ENCODE results near the gene STK33. TPM values are rescaled to one million over a fixed set of nuclear protein-coding genes. Genes with fewer than 3 reads are reported as not detected.

STK33 gene
- 0.52 and 1.1 TPM in 2 replicates for total RNA-seq

DNA sequence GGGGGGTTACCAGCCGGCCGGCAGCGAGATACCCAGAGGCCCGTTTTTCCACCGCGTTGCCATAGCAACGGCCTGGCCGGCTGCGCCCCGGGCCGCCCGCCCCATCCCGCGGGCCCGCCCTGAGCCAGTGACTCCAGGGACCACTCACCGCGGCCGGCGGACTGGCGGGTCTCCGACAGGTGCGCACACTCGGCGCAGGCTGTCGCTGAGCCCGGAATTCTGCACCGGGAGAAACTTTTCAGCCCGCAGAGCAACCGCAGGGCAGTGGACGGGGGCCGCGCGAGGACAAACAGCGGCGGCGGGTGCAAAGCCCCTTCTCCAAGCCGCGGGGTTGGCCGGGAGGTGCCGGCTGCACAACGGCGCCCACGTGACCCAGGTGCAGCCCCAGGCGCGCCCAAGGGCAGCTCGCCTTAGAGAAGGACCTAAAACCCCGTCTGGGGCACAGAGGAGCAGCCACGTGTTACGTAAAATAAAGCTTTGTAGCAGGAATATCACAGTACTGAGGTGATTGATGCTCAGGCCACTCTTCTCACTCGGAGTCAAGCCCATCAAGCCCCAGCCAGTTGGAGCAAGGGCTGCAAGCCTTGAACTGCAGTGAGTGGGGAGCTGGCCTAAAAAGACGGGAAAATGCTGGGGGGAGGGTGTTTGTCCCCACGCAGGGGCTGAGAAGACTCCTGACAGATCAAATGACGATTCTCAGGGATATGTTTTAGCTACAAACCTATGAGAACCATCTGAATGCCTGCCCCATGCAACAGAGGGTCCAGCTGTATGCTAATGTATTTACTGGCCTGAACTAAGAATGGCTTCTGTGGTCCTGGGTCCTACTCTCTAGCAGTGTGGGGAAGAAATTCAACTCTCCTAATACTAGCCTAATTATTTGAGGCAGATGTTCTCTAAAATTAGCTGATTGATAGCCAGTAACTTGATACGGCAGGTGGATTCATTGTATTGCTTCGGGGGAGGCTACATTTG is at the start of gene STK33:
Gene STK33 (minus strand): TSS at position 294 of the 975 bp plus-strand sequence. CDS start 119,323 bp downstream, outside the sequence.
- intact Hi-C loops (cut with micrococcal nuclease), result no loop called here

DNA sequence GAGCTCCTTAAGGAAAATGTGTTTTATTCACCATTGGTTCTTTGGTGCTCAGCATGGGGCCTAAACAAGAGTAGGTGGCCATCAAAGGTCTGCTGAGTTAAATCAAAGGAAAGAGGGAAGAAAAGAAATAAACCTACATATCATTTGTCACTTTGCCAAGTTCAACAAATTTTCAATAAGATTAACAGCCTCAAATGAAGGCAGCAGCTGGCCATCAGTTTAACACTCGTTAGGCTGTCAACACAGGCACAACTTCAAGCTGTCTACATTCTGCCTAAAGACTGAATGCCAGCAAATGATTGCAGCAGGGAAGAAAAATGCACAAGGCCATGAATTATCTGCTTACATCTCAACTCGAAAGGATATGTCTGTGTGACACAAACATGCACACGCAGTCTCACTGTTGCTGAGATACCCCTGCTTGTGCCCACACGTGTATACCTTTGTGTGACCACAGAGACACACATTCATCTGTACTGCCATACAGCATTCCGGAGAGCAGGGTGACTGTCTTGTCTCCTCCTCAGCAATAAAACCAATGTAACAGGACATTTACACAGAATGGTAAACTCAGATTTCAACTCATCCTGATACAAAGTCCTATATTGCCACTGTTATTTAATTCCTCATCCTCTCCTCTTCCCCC is 48.3 kb upstream of the STK33 start:
- intact Hi-C loops (cut with micrococcal nuclease), result loop anchor here (5.0 kb wide), 1 partner anchor 1315 kb away; no protein-coding TSS in a partner anchor

DNA sequence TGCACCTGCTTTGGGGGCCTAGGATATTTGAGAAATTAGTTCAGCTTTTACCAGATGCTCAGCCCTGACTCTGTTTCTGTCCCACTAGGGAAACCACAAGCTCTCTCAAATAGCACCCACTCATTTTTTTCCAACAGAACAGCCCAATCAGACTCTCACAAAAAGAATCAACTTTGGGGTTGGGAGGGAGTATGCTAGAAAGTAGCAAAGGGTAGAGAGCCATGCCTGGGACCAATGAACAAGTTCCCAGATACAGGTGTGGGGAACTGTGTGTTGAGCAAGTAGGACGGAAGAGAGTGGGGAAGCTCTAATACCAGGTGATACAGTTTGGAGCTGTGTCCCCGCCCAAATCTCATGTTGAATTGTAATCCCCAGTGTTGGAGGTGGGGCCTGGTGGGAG is 47.3 kb upstream of the STK33 start:
- intact Hi-C loops (cut with micrococcal nuclease), result loop anchor here (5.0 kb wide), 1 partner anchor 1316 kb away; no protein-coding TSS in a partner anchor

DNA sequence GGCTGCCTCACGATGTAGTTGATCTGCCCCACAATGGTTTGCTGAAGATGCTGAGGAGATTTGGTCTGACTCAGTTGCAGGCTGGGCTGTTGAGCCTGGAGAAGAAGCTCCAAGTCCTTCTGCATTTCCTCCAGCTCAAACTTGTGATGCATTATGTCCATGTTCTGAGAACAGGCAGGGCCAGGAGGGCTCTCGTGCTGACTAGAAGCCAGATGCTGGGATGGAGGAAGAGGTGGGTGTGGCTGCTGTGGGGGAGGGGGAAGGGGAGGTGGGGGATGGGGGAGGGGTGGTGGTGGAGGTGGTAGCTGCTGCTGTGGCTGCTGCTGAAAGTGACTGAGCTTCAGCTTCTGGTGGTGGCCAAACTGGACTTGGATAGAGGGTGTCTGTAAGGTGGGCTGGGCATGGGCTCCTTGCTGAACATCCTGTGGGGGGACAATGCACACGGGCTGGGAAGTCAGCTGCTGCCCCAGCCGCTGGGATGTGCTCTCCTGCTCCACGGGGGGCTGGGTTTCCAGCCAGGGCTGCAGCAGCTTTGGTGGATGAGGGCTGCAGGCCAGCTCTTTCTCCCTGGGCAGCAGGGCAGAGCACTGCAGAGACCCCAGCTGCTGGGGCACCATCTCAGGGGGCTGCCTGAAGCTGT is 46.4 kb upstream of the STK33 start:
- intact Hi-C loops (cut with micrococcal nuclease), result loop anchor here (5.0 kb wide), 1 partner anchor 1317 kb away; no protein-coding TSS in a partner anchor

DNA sequence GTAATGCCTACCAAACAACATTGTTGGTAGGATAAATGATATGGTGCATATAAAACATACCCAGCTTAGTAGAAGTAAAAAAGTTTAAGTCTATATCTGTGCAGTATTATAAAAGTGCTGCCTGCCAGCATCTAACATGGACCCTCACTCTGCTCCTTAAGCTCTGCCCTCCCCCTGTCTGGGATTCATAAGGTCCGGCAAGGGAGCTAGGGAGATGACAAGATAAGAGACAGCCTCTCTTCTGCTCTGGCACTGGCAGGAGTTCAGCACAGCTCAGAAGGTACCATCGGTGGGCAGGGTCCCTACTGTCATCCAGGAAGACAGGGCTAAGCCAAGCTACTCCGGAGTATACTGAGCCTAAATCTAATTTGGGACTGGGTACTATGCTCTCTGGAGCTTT is 45.6 kb upstream of the STK33 start:
- intact Hi-C loops (cut with micrococcal nuclease), result loop anchor here (5.0 kb wide), 1 partner anchor 1318 kb away; no protein-coding TSS in a partner anchor

DNA sequence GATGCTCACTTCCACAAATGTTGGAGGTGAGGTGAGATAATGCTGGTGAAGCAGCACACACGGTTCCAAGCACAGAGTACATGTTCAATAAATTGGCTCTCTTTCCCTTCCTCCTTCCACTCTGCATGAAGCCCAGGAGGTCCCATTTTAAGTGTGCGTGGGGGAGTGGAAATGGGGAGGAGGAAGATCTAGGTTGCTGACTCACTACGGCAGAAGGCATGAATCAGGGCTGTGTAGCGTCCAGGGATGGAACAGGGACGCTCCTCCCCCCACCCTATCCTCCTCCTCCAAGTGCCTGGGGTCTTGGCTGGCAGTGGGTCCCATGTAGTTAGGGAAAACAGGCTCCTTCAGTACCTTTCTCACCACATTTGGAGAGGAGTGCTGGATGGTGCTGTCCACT is 44.3 kb upstream of the STK33 start:
- intact Hi-C loops (cut with micrococcal nuclease), result no loop called here

DNA sequence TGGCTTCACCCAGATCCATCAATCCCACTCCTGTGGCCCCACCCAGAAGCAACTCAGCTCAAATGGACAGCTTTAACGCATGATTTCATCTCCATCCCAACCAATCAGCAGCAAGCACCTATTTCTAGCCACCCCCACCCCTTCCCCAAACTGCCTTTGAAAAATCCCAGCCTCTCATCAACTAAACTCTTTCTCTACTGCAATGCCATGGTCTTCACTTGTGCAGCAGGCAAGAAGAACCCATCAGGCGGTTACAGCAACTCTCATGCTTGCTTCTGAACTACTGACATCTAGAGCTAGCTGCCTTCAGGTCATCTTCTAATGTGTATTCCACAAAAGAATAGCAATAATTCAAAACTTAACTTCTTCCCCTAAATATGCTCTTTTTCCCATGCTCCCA is 42.1 kb upstream of the STK33 start:
- intact Hi-C loops (cut with micrococcal nuclease), result no loop called here

DNA sequence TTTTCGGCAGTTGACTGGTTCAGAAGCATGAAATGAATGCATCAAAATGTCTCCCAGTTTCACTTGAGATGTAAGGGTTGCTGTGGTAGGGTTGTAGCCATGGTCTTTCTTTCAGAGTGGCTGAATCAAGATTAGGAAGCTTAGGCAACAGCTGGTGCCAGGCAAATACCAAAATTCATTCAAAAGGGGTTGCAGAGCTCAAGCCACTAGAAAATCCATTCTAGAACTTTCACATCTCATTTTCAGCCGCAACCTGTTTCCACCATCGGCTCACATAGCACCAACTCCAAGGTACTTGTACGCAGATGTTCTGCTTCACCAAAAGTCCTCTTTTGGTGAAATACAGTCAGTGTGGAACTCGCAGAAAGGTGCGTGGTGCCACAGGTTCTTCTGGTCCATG is 40.5 kb upstream of the STK33 start:
- intact Hi-C loops (cut with micrococcal nuclease), result no loop called here

DNA sequence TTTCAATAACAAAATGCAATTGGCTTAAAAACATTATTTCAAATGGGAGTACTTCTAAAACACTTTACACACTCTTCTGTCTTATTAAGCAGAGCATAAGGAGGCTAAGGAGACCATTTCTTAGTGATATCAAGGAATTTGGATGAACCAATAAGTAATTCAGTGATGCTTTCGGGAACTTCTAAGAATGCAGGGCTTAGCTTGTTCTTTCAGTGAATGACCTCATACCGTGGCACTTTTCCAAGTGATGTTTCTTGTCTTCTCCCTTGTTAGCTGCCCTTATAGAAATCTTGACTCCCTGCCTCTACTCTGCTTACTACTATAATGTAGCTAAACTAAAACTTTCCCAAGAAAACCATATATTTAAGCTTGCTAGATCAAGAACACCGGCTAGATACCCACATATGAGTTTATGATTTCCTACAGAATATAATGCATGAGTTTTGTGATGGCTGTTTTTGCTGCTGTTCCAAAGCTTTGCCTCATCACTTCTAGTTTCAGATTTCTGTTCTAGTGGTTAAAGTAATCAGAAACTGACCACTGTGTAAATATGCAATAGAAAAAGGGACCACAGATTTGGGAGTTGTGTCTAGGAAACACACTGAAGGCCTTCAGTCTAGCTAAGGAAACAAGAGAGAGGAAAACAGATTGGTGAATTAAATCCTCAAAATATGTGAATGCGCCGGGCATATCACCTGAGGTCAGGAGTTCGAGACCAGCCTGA is 37.5 kb upstream of the STK33 start:
- intact Hi-C loops (cut with micrococcal nuclease), result no loop called here

DNA sequence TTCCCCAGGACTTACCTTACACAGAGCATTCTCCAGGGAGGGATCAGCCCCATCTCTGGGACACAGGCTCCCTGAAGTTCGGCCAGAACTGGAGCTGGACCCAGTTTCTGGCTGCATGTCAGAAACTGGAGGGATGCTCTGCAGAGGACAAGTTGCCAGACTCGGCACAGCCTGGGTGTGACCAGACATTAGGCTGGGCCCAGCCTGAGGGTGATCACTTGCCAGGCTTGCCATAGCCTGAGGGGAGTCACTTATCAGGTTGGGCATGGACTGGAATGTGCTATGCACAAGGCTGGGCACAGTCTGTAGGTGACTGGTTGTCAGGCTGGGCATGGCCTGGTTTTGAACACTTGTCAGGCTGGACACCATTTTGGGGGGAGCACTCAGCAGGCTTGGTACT is 30.7 kb upstream of the STK33 start:
- intact Hi-C loops (cut with micrococcal nuclease), result no loop called here

DNA sequence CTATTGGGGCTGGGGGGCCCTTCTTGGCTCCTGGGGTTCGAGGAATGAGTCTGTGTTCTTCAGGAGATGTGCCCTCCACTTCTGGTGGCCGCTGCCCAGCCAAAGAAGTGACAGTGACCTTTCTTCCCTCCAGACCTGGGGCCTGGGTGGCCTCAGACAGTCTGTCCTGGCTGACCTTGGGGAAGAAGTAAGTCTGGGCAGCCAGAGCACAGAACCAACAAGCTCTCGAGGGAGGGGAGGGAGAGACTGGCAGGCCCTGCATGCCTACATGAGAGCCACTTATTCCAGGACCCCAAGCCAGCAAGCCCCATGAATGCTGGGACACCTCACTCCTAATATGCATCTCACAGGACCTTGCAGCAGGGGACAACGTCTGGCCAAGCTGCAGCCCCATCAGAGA is 27.1 kb upstream of the STK33 start:
- intact Hi-C loops (cut with micrococcal nuclease), result no loop called here

DNA sequence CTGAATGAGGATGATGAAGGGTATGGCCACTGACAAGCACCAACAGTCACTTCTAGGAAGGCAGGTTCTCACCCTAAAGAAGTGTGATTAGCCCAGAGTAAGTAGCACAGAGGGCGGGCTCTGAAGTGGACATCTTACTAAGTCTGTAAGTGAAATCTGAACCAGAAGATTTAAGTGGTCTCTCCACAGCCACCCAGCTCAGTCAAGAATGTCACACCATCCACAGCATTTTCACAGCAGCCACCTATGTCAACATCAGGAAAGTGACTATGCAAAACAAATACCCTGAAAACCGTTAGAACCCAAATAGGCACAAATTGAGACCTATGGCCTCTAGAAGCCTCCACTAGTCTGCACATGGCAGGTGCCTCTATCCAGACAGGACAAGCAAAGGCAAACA is 23.0 kb upstream of the STK33 start:
- intact Hi-C loops (cut with micrococcal nuclease), result no loop called here

DNA sequence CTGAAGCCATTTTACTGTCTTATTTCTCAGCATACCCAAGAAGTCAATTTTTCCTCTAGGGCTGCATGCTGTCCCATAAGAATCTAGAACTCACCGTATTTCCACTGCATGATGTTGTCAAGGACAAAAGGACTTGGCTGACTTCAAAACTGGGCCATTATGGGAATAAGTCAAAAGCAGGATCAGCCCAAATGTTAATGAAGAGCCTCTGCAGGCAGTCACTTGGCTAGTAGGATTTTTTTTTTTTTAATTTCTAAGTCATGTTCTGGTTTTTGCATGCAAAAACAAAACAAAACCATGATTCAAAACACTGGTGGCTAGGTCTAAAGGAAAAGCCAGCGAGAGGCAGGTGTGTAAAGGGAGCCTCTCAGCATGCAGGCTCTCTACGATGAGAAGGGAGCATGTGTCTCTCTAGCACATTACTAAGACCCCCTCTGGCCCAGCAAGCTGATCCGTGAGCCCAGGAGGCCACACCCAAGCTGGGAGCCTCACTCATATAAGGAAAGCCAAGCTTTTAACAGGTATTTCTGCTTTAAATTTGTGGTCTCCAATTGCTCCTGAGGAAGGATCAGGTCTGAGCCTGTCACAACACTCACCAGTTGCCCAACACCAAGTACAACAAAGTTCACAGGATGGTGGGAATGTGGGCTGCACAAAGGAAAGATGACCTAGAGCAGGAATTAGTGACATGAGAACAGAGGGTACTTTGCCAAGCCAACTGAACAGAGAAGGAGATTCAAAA is 21.4 kb upstream of the STK33 start:
- intact Hi-C loops (cut with micrococcal nuclease), result no loop called here

DNA sequence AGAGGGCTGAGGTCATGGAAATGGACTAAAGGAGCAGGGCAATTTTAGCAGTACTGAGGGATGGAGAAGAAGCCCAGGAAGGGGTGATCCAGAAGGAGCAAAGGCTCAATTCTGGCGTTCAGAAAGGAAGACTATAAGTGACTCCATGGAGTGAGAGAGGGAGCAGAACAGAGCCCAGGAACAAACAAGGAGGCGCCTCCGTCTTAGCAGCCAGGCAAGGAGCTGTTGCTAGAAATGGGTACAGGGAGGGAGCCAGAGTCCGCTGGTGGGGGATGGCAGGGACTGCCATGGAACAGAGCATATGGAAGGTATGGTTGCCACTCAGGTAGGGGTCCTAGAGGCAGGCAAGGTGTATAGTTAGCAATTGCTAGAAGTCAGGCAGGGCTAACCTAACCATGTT is 20.5 kb upstream of the STK33 start:
- intact Hi-C loops (cut with micrococcal nuclease), result no loop called here

DNA sequence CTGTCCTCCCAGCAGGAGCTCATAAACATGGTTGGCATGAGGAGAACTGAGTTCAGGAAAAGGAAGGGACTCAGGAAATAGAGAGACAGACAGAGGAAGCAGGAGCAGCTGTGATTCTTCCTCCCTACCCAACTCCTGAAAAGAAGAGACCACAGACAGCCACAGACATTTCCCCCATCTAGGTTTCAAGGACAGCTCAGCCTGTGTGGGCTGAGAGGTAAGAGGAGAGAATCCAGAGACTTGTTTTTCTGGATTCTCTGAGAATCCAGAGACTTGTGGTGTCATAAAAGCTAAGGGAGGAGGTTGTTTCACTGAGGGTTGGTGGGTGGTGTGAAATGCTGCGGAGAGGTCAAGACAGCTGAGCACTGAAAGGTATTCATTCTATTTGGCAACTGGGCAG is 19.0 kb upstream of the STK33 start:
- intact Hi-C loops (cut with micrococcal nuclease), result no loop called here

DNA sequence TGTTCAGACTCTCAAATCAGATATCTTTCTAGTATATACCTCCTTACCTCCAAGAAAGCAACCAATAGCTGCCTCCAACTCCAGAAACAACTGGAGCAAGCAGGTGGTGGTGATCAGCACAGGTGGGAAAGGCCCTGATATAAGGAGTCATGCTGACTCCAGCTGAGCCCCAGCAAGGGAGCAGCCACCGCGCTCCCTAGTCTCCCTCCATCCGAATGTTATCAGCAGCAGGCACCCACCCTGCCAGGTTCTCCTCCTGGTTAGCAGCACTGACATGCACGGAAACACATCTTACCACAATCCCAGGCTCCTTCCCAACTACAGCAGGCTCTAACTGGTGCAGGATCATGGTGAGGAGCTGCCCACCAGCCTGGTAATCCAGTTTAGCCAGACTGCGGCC is 18.5 kb upstream of the STK33 start:
- intact Hi-C loops (cut with micrococcal nuclease), result no loop called here

DNA sequence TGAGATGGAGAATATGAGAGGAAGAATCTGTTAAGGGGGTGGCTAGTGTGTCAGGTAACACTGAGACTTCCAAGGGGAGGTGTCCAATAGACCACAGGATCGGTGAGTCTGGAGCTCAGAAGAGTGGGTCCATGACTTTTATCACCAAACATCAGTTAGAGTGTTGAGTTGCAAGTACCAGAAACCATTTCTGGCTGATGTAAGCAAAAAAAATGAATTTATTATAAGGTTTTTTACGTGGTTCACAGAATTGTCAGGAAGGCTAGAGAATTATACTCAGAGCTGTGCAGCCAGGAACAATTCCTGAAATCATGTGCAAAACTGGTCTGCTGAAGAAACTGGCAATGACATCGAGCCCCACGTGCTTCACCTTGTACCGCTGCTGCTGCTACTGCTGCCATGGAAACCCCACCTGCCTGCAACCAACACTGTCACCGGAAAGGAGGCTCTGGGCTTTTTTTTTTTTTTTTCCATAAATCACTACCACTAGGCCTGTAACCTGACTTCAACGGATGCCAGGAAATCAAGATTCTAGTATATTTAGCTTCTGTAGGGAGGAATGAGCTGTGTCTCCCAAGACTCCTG is 16.6 kb upstream of the STK33 start:
- intact Hi-C loops (cut with micrococcal nuclease), result loop anchor here (2.0 kb wide), 1 partner anchor 78 kb away; no protein-coding TSS in a partner anchor

DNA sequence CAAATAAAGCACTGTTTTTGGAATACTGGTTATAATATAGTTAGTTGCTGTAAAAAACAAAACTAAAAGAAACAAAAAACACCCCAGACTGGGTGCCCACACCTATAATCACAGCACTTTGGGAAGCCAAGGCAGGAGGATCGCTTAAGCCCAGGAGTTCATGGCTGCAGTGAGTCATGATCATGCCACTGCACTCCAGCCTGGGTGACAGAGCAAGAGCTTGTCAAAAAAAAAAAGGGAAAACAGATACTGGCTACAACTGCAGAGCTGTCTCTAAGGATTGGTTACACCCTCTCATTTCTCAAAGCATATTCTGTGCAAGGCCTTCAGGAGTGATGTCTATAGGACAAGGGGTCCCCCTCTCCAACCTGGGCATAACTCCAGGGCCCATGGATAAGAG is 14.6 kb upstream of the STK33 start:
- intact Hi-C loops (cut with micrococcal nuclease), result no loop called here

DNA sequence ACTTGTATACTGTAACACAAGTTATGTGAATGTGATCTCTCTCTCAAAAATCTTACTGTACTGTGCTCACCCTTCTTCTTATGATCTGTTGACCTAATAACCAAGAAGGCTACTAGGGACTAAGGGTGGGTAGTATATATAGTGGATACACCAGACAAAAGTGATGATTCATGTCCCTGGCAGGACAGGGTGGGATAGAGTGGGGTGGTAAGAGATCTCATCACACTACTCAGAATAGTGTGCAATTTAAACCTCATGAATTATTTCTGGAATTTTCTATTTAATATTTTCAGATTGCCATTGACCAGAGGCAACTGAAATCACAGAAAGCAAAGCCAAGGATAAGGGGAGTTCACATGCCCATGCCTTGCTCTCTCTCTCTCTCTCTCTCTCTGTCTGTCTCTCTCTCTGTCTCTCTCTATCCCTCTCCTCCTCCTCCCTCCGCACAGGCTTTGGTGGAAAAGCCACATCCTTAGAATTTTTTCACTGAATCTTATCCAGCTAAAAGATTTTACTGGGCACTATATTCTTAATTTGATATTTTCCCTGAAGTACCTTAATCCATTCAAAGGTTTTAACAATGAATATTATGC is 12.0 kb upstream of the STK33 start:
- intact Hi-C loops (cut with micrococcal nuclease), result no loop called here
